HepG2 (cell line): ENCODE results near the gene KISS1R. TPM values are rescaled to one million over a fixed set of nuclear protein-coding genes. Genes with fewer than 3 reads are reported as not detected.

Experiments
- AFF4 ChIP-seq: sonication (generic); formaldehyde crosslinking; IDR thresholded peaks from 2 replicates; pipeline ENCODE4 v1.4.0; 2020; ENCODE audit warnings: missing genetic modification reagents
- ARNT2 ChIP-seq: sonication (generic); formaldehyde crosslinking; IDR thresholded peaks from 2 replicates; pipeline ENCODE4 v1.8.0; 2022; ENCODE audit warnings: mild to moderate bottlenecking, low read depth, missing genetic modification reagents, moderate library complexity
- ATF4 ChIP-seq, 2 experiments: fragments of 450-650 bp in 1 of 2; sonication (generic) in 1 of 2; formaldehyde crosslinking; IDR thresholded peaks; 2 replicates each; pipeline versions ENCODE4 v1.5.0 to v1.8.0; 2020 to 2022; ENCODE audit warnings: mild to moderate bottlenecking in 1 of 2, missing genetic modification reagents in 1 of 2
- ATF5 ChIP-seq: sonication (generic); formaldehyde crosslinking; IDR thresholded peaks from 2 replicates; pipeline ENCODE4 v1.4.0; 2020; ENCODE audit warnings: mild to moderate bottlenecking, low read depth, missing genetic modification reagents
- BCL6 ChIP-seq: IDR thresholded peaks from 2 replicates; pipeline ENCODE4 v1.6.1; 2016; ENCODE audit warnings: missing genetic modification reagents, missing compliant biosample characterization
- BRCA1 ChIP-seq: sonication (generic); formaldehyde crosslinking; IDR thresholded peaks from 2 replicates; pipeline ENCODE4 v1.4.0; 2020; ENCODE audit warnings: missing genetic modification reagents
- FOXA1 ChIP-seq, 2 experiments: fragments of 450-650 bp in 1 of 2; sonication (generic) in 1 of 2; formaldehyde crosslinking in 1 of 2; IDR thresholded peaks; 2 replicates each; pipeline versions ENCODE4 v1.4.0 to v1.6.1; 2016 to 2020; ENCODE audit warnings: missing genetic modification reagents in 1 of 2
- FOXO1 ChIP-seq: sonication (generic); formaldehyde crosslinking; IDR thresholded peaks from 2 replicates; pipeline ENCODE4 v1.4.0; 2020; ENCODE audit warnings: missing genetic modification reagents
- MEF2D ChIP-seq: sonication (generic); formaldehyde crosslinking; IDR thresholded peaks from 2 replicates; pipeline ENCODE4 v1.5.1; 2020; ENCODE audit warnings: mild to moderate bottlenecking, missing genetic modification reagents
- NFE2L2 ChIP-seq: fragments of 150-350 bp; IDR thresholded peaks from 2 replicates; pipeline ENCODE4 v1.6.1; 2014; ENCODE audit warnings: low read length
- PHB2 ChIP-seq: fragments of 450-650 bp; IDR thresholded peaks from 2 replicates; pipeline ENCODE4 v1.6.1; 2018; ENCODE audit not compliant: partially characterized antibody
- PLRG1 ChIP-seq: fragments of 450-650 bp; conservative IDR thresholded peaks from 2 replicates; pipeline ENCODE4 v1.6.1; 2016
- RFX5 ChIP-seq: IDR thresholded peaks from 2 replicates; pipeline ENCODE4 v1.6.1; 2011; ENCODE audit warnings: low read depth, low read length, improper control_type of control experiment
- RFXAP ChIP-seq: sonication (generic); formaldehyde crosslinking; IDR thresholded peaks from 2 replicates; pipeline ENCODE4 v1.4.0; 2020; ENCODE audit warnings: missing genetic modification reagents, borderline replicate concordance
- SAP130 ChIP-seq: IDR thresholded peaks from 2 replicates; pipeline ENCODE4 v1.6.1; 2016; ENCODE audit warnings: low read depth
- SATB2 ChIP-seq: sonication (generic); formaldehyde crosslinking; IDR thresholded peaks from 2 replicates; pipeline ENCODE4 v1.5.0; 2020; ENCODE audit warnings: missing genetic modification reagents
- THAP9 ChIP-seq: sonication (generic); formaldehyde crosslinking; IDR thresholded peaks from 2 replicates; pipeline ENCODE4; 2020; ENCODE audit warnings: missing genetic modification reagents, mild to moderate bottlenecking, borderline replicate concordance
- ZC3H4 ChIP-seq: sonication (generic); formaldehyde crosslinking; IDR thresholded peaks from 2 replicates; pipeline ENCODE4 v1.4.0; 2020; ENCODE audit warnings: missing genetic modification reagents, borderline replicate concordance
- ZNF562 ChIP-seq: sonication (generic); formaldehyde crosslinking; IDR thresholded peaks from 2 replicates; pipeline ENCODE4 v1.8.0; 2022; ENCODE audit warnings: missing genetic modification reagents, borderline replicate concordance
- ZNF569 ChIP-seq: sonication (generic); formaldehyde crosslinking; IDR thresholded peaks from 2 replicates; pipeline ENCODE4 v1.5.0; 2020; ENCODE audit warnings: mild to moderate bottlenecking, missing genetic modification reagents, moderate library complexity, borderline replicate concordance
- ZNF709 ChIP-seq: sonication (generic); formaldehyde crosslinking; IDR thresholded peaks from 2 replicates; pipeline ENCODE4 v1.5.0; 2020; ENCODE audit warnings: mild to moderate bottlenecking, missing genetic modification reagents
- polyA plus RNA-seq, 8 experiments: library from polyadenylated mRNA; depleted of rRNA in 3 of 8; stranded (reverse) in 7 of 8; unstranded in 1 of 8; fragments of >200 nt; fragmentation: Illumina TruSeq in 4 of 8; extraction: Trizol in 4 of 8; gene quantifications; 2 replicates each; pipeline versions ENCODE4 v1.2.1 to v1.2.3, GENCODE V29; 2011 to 2016; ENCODE audit warnings: low read depth in 4 of 8, missing spikeins in 1 of 8, mixed read lengths in 1 of 8; ENCODE audit not compliant: insufficient read depth in 1 of 8
- total RNA-seq, 5 experiments: library from RNA; depleted of rRNA; stranded (reverse); fragments of >200 nt; fragmentation: Illumina TruSeq; extraction: Trizol; gene quantifications; 2 replicates each; pipeline ENCODE4 v1.2.3, GENCODE V29; 2016; ENCODE audit warnings: low read depth in 1 of 5

The KISS1R gene
- total and polyA plus RNA-seq, 2 of the 13 experiments (the other 11 are each of a cell fraction or from before 2014, with no cell fraction given) = 1.1 to 10.2 TPM

GRCh38 chr19:917323-918151, at the start of gene KISS1R (continued):
- TF ChIP-seq THAP9 (CRISPR knock-in tag) (peak; percentile 81; the same call in 1 of the 2 replicates), SAP130 (CRISPR knock-in tag) (peak; percentile 60), ZNF562 (CRISPR knock-in tag) (no peak), AFF4 (CRISPR knock-in tag) (peak; percentile 43; the same call in 1 of the 2 replicates), ATF4 (CRISPR knock-in tag; IDR thresholded peaks at IDR 0.05) (no peak), BRCA1 (CRISPR knock-in tag) (0 out of 2 replicates have a peak, but pooled peaks have one; percentile 65), RFXAP (peak; percentile 82), MEF2D (CRISPR knock-in tag) (no peak), PLRG1 (no peak), ZNF709 (CRISPR knock-in tag) (no peak), NFE2L2 (no peak), ZNF569 (CRISPR knock-in tag) (no peak), ATF5 (CRISPR knock-in tag) (no peak), SATB2 (CRISPR knock-in tag) (no peak), FOXO1 (CRISPR knock-in tag) (no peak), BCL6 (CRISPR knock-in tag) (no peak), FOXA1 (IDR thresholded peaks at IDR 0.05) (no peak), FOXA1 (CRISPR knock-in tag; IDR thresholded peaks at IDR 0.05) (0 out of 2 replicates have a peak, but pooled peaks have one; percentile 20), ZC3H4 (CRISPR knock-in tag) (no peak), ARNT2 (peak; percentile 64), RFX5 (peak; percentile 42; the same call in 1 of the 2 replicates), PHB2 (no peak)
